ENCODE results near the gene FGFR3.

- TF ChIP-seq POLR2AphosphoS5 (IDR thresholded peaks at IDR 0.05), result no peak
- TF ChIP-seq CTCF (IDR thresholded peaks at IDR 0.05), result no peak
- no peak for TF ChIP-seq POLR2A (IDR thresholded peaks at IDR 0.05)
Measured at GRCh38 chr4:1763070-1763549, 30.0 kb upstream of the FGFR3 start.
